HT1080 (cell line): ENCODE measurements around the gene PHIP. TPM values are rescaled to one million over a fixed set of nuclear protein-coding genes. Genes with fewer than 3 reads are reported as not detected.
"Not testable (repeated sequence)": the region's sequence is repeated elsewhere in the genome, so short reads cannot be mapped to it uniquely, and the experiment has no call there.

Experiments
- DNase-seq: peaks from one replicate; pipeline ENCODE4 v3.0.0-alpha.2; 2015; ENCODE audit warnings: low read depth
- total RNA-seq: library from RNA; depleted of rRNA; stranded (reverse); fragments of >200 nt; shearing (Covaris generic); gene quantifications from 2 replicates; pipeline ENCODE4 v1.2.3, GENCODE V29; 2014; rRNA removed

Gene PHIP
- total RNA-seq, 1 experiment from 2014 or later = 11.3 TPM

DNA sequence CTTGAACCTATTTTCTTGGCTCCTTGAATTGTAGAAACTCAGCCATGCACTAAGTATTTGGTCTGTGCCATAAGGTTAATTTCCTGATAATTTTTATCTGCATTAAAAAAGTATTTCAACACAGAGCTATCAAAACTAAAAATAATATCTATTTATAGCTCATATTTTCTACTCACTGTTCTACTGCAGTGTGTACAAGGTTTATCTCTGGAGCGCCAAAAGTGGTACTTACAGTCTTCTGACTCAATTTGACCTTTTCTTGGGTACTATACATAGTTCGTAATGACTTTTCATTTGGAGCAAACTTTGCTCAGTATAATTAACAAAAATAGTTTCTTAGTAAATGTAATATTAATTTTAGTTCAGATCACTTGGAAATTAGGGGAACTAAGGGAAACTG is 141.5 kb downstream of the PHIP start:
- no peak for DNase-seq

DNA sequence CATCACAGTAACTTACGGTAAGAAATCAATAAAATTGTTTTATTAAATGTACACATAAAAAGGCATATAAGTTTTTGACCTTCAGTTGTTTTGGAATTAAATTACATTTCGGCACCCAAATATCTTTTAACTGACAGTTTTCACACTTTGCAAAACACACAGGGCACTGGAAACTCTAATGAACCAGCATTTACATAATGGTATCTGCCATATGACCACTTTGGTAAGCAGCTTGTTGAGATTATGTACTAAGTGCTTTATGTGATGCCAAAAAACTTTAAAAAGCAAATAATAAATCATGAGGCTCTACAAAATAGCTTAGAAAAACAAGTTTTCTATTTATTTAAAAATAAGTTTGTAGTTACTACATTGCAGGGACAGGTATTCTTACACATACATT is 142.5 kb downstream of the PHIP start:
- no peak for DNase-seq

DNA sequence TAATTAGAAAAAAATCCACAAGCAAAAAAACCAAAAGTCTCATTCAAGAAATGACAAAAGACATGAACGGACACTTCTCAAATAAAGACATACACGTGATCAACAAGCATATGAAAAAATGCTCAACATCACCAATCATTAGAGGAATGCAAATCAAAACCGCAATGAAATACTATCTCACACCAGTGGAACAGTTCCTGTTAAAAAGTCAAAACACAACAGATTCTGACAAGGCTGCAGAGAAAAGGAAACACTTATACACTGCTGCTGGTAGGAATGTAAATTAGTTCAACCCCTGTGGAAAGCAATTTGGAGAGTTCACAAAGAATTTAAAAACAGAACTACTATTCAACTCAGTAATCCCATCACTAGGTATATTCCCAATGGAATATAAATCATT is 152.7 kb downstream of the PHIP start:
- no peak for DNase-seq

DNA sequence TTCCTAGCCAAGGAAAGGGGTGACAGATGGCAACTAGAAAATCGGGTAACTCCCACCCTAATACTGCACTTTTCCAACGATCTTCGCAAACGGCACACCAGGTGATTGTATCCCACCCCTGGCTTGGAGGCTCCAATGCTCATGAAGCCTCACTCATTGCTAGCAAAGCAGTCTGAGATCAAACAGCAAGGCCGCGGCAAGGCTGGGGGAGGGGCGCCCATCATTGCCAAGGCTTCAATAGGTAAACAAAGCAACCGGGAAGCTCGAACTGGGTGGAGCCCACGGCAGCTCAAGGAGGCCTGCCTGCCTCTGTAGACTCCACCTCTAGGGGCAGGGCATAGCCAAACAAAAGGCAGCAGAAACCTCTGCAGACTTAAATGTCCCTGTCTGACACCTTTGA is 156.9 kb downstream of the PHIP start:
- DNase-seq = not testable (repeated sequence)

DNA sequence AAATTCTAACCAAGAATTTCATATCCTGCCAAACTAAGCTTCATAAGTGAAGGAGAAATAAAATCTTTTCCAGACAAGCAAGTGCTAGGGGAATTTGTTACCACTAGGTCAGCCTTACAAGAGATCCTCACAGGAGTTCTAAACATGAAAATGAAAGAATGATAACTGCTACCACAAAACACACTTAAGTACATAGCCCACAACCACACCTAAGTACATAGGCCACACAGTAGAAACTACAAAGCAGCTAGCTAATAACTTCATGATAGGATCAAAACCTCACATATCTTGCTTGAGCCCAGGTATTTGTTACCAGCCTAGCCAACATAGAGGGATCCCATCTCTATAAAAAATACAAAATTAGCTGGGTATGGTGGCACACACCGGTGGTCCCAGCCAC is 160.3 kb downstream of the PHIP start:
- DNase-seq = no peak

DNA sequence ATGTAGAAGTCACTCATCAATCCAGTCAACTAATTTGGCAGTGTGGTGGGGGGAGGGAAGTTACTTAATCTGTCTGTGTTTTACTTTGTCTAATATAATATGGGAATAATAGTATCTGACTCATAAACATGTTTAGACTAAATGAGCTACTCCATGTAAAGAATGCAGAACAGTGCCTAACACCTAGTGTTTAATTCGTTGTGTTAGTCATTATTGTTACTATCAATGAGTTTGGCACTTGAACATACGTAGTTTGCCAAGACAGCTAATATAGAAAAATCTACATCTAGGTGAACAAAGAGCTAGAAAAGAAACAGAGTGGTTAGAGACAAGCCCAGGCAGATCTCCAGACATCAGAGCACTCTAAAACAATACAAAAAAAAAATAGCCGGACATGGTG is 161.6 kb downstream of the PHIP start:
- no peak for DNase-seq

DNA sequence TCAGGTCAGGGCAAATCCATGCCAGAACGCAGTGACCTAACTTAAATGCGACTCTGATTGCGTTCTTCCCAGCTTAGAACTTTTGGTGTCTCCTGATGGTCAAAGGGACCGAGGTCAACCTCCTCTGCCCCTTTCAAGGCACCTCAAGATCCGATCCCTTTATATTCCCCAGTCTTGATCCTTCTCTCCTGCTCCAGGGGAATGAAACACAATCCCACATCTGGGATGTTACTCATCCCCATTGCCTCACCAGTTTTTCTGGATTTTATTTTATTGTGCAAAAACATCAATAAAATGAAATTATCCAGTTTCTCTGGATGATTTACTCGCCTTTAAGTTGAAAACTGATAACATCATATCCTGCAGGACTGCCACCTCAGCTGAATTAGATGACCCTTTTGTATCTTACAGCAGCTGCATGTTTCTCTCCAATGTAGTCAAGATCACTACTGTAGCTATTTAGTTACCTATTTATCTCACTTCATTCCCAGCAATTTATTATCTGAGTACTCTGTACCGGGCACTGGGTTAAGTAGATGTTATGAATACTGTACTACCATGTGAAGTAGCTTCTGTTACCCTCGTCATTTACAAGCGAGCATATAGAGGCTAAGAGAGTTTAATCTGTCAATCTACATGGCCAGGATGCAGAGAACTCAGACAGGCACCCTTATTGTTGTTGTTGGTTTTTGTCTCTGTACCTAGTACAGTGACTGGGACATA is 166.7 kb downstream of the PHIP start:
- DNase-seq = no peak

DNA sequence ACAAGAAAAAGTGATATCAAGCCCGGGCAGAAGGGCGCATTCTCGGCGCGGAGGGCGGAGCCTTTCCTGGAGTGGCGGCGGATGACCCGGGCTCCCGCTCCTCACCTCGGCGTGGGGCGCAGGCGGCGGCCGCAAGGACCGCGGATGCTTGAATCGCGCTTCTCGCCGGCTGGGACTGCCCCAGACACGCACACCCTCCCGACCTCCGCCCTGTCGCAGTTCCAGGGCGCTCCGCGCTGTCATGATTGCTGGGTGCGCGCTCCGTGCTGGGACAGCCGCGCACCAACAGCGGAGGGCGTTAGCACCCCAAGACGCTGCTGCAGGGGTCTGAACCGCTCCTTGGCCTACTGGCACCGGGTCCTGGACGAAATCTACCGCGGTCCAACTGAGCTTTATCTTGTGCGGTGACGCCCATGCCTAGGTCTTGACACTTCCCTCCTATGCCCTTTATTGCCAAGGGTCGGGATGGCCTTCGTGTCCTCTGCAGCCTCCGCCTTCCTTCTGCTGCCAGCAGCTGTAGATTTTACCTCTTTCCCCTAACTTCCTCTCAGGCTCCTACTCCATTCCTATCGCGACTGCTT is 167.4 kb downstream of the PHIP start:
- DNase-seq = no peak

DNA sequence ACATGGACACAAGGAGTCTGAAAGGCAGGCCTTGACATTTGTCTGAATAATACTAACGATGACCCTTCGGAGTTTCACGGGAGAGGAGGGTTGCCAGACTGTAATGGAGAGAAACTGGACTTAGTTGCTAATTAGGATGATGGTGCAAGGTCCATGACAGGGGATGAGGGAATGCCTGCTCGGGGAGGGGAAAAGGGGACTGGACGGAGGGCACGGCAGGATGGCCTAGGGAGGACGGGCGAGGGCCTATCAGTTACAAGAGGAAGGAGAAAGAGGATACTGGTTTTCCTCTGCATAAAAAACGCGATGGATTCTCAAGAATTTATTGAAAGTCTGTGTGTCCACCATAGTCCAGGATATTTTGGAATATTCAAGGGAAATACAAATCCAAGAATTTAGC is 168.0 kb downstream of the PHIP start:
- no peak for DNase-seq

DNA sequence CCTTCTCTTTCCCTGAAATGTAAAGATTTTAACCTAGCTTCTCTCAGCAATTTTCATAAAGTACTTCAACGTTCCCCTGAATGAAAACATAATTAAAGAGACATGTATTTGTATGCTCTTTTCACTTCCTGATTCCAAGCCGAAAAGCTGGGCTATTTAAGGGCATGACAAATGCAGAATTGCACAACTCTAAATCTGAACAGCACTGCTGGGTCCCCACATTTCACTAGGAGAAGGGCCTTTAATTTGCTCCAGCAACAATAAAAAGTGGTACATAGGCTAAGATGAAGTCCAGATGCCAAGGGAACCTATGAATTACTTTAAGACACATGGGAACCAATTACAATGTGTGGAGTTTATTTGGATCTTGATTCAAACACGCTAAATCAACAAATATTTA is 168.7 kb downstream of the PHIP start:
- DNase-seq = no peak

DNA sequence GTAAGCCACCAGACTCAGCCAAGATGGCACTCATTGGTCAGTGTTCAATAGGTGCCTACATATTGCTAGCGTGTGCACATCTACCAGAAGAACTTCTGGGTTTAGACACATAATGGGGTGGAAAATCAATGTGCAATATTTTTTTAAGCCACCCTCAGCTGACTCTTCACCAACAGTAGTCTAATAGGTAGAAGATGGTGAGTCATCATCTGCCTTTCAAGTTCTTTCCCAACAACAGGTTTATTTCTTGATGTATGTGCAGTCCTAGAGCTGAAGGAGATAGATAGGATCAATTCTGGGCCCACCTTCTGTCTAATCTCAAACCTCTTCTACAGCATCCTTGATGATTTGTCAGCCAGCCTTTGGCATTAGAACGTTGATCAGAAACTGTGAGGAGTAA is 169.4 kb downstream of the PHIP start:
- no peak for DNase-seq

DNA sequence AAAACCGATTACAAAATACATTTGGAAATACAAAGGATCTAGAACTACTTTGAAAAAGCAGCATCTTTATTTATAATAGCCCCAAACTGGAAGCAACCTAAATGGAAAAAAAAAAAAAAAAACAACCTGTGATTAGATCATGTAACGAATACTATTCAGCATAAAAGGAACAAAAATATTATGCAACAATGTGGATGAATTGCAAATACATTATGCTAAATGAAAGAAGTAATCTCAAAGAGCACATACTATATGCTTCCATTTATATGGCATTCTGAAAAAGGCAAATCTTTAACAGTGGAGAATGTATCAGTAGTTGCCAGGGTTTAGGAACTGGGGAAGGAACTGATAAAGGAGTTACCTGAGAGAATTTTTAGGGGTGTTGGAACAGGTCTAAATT is 181.8 kb downstream of the PHIP start:
- no peak for DNase-seq

DNA sequence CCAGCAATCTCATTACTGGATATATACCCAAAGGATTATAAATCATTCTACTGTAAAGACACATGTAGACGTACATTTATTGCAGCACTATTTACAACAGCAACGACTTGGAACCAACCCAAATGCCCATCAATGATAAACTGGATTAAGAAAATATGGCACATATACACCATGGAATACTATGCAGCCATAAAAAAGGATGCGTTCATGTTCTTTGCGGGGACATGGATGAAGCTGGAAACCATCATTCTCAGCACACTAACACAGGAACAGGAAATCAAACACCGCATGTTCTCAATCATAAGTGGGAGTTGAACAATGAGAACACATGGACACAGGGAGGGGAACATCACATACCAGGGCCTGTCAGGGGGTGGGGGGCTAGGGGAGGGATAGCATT is 188.2 kb downstream of the PHIP start:
- not testable (repeated sequence) for DNase-seq

Other genes with a start within 250 kb of the PHIP start
- 1.7 and 2.8 TPM in 2 replicates for gene IRAK1BP1, start 210.7 kb downstream of the PHIP start, total RNA-seq
- 66.0 and 67.3 TPM in 2 replicates for gene HMGN3, start 156.4 kb upstream of the PHIP start, total RNA-seq